Activated naive CD8-positive, alpha-beta T cell (primary cell): Measurements from ENCODE around the gene C1D.
"Not testable (repeated sequence)": the region's sequence is repeated elsewhere in the genome, so short reads cannot be mapped to it uniquely, and the experiment has no call there.

Source experiments
- H3K27ac Mint-ChIP-seq: one replicate; pipeline ENCODE4 v1.8.0; 2021; ENCODE audit warnings: mixed read lengths
- H3K27me3 Mint-ChIP-seq: one replicate; pipeline ENCODE4 v1.8.0; 2021; ENCODE audit warnings: mixed read lengths
- H3K36me3 Mint-ChIP-seq: one replicate; pipeline ENCODE4 v1.8.0; 2021; ENCODE audit warnings: mixed read lengths
- H3K4me1 Mint-ChIP-seq: one replicate; pipeline ENCODE4 v1.8.0; 2021; ENCODE audit warnings: low read depth, mixed read lengths
- H3K4me3 Mint-ChIP-seq: one replicate; pipeline ENCODE4 v1.8.0; 2021; ENCODE audit warnings: mild to moderate bottlenecking, mixed read lengths
- H3K9me3 Mint-ChIP-seq: one replicate; pipeline ENCODE4 v1.8.0; 2021; ENCODE audit warnings: low read depth, mixed read lengths

Gene C1D

DNA sequence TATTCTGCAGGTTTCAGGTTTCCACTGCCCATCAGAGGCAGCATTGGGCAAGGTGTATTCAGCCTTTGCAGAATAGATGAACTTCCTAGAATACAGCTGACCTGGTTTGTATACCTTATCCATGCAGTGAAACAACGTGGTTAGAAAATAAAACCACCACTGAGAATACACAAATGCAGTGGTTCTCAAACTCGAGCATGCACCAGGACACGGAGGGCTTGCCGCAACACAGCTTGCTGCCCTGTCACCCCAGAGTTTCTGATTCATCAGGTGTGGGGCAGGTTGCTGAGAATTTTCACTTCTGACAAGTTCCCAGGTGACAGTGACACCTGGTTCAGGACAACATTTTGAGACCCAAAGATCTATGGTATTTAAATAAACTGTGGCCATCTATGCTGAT, 23.4 kb upstream of the C1D start:
- Mint-ChIP-seq H3K9me3 (no peaks in the 10 kb centered on the region), H3K27ac (no peak overlapping the region), H3K4me3 (no peak overlapping the region), H3K27me3 (peaks cover 1% of the 10 kb centered on the region), H3K36me3 (no peaks in the 10 kb centered on the region), H3K4me1 (peaks cover 11% of the 10 kb centered on the region)

DNA sequence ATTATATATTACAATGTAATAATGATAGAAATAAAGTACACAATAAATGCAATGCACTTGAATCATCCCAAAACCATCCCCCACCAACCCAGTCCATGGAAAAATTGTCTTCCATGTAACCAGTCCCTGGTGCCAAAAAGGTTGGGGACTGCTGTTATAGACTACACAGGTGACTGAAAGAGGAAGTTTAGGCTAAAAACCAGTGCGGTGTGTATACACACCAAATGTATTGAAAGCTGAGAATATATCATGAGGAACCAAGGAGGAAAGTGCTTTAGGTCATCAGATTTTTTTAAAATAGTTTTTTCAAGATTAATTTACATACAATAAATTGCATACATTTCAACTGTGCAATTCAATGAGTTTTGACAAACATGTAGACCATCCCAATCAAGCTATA, 20.5 kb upstream of the C1D start:
- Mint-ChIP-seq H3K27ac (no peak overlapping the region), H3K27me3 (peaks cover 1% of the 10 kb centered on the region), H3K36me3 (no peaks in the 10 kb centered on the region), H3K4me3 (no peak overlapping the region), H3K4me1 (no peaks in the 10 kb centered on the region), H3K9me3 (no peaks in the 10 kb centered on the region)

DNA sequence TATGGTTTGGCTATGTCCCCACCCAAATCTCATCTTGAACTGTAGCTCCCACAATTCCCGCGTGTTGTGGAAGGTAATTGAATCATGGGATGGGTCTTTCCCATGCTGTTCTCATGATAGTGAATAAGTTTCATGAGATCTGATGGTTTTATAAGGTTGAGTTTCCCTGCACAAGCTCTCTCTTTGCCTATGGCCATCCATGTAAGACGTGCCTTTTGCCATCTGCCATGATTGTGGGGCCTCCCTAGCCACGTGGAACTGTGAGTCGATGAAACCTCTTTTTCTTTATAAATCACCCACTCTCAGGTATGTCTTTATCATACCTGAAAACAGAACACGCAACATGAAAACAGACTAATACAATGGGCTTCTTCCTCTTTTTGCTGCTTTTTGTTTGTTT, 11.2 kb upstream of the C1D start:
- no peaks in the 10 kb centered on the region for H3K36me3 Mint-ChIP-seq
- H3K4me1 Mint-ChIP-seq: no peaks in the 10 kb centered on the region
- no peak overlapping the region for H3K27ac Mint-ChIP-seq
- H3K9me3 Mint-ChIP-seq: no peaks in the 10 kb centered on the region
- H3K27me3 Mint-ChIP-seq: peaks cover 1% of the 10 kb centered on the region
- H3K4me3 Mint-ChIP-seq: no peak overlapping the region

DNA sequence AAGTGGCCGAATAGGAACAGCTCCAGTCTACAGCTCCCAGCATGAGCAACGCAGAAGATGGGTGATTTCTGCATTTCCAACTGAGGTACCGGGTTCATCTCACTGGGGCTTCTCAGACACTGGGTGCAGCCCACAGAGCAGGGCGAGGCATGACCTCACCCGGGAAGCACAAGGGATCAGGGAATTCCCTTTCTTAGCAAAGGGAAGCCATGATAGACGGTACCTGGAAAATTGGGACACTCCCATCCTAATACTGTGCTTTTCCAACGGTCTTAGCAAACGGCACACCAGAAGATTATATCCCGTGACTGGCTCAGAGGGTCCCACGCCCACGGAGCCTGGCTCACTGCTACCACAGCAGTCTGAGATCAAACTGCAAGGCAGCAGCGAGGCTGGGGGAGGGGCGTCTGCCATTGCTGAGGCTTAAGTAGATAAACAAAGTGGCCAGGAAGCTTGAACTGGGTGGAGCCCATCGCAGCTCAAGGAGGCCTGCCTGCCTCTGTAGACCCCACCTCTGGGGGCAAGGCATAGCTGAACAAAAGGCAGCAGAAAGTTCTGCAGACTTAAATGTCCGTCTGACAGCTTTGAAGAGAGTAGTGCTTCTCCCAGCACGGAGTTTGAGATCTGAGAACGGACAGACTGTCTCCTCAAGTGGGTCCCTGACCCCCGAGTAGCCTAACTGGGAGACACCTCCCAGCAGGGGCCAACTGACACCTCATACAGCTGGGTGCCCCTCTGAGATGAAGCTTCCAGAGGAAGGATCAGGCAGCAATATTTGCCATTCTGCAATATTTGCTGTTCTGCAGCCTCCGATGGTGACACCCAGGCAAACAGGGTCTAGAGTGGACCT, 1.2 kb upstream of the C1D start:
- peak overlapping the region; percentile 91 for H3K4me3 Mint-ChIP-seq
- H3K27ac Mint-ChIP-seq, H3K27me3 Mint-ChIP-seq, H3K9me3 Mint-ChIP-seq, H3K36me3 Mint-ChIP-seq: not testable (repeated sequence)
- peaks cover 32% of the 10 kb centered on the region for H3K4me1 Mint-ChIP-seq

DNA sequence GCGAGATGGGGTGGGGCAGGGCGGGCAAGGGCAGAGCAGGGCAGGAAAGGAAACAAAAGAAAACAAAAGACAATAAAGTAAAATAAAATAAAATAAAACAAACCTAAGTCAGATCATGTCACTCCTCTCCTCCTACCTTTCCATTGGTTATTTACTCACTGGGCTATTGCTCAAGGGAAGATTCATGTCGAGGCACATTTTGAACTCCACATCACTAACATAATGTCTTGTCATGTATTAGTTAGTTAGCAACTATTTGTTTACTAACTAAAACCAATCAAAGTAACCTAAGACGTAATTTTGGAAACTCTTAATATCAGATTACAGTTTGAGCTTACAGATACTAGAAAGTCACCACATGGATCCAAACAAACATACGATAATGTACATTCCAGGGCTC, 2.2 kb downstream of the C1D start:
- Mint-ChIP-seq H3K4me3 (peak overlapping the region; percentile 33), H3K27me3 (no peaks in the 10 kb centered on the region), H3K36me3 (no peaks in the 10 kb centered on the region), H3K9me3 (no peaks in the 10 kb centered on the region), H3K27ac (no peak overlapping the region), H3K4me1 (peaks cover 61% of the 10 kb centered on the region)

DNA sequence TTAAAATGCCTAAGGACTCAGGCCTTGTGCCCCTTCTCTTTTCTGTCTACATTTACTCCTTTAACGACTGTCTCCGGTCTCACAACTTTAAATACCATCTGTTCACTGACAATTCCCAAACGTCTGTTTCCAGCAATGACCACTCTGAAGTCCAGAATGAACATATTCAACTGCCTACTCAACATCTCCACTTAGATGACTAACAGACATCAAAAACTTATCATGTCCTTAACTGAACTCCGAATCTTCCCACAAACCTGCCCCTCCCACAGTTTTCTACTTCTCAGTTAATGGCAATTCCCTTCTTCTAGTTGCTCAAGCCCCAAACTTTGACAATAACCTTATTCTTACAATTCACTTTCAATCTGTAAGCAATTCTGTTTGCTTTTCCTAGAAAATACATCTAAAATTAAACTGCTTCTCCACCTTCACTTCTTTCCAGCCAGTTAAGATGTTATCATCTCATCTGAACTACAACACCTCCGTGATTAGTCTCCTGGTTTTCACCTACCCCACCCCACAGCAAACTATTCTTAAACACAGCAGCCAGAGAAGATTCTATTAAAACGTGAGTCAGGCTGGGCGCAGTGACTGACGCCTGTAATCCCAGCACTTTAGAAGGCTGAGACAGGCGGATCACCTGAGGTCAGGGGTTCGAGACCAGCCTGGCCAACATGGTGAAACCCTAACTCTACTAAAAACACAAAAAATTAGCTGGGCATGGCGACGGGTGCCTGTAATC, 2.8 kb downstream of the C1D start:
- Mint-ChIP-seq H3K27ac (peak overlapping the region; percentile 22), H3K9me3 (no peaks in the 10 kb centered on the region), H3K4me3 (peak overlapping the region; percentile 38)

DNA sequence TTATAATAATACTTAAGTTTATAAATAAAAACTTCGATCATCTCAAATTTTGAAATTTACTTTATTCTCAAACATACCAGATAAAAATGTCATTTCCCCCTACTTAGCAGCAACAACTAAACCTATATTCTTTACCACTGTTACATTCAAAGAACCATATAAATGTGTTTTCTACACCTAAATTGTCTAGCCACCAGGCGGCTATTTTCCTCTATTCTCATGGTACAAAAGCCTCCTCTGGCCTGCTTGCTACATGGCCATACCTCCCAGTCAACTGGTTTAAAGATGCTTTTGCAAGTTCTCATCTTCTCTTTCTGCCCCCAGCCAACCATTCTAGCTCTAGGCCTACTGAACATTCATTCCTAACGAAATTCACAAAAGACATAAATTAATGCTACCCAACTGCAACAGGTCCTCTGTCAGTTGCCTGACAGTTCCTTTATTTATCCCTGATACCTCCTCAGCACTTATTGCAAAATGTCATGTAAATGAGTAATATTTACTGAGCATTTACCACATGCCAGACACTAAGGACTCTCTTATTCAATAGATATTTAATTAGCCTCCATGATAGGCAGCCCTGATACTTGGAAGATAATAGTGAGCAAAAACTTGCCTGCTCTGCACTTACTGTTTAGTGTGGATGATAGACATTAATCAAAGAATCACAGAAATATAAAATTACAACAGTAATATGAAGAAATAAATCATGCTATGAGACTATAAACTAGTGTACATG, 5.0 kb downstream of the C1D start:
- Mint-ChIP-seq H3K9me3 (no peaks in the 10 kb centered on the region), H3K4me1 (peaks cover 80% of the 10 kb centered on the region), H3K27ac (no peak overlapping the region), H3K36me3 (no peaks in the 10 kb centered on the region), H3K4me3 (no peak overlapping the region), H3K27me3 (no peaks in the 10 kb centered on the region)

More for the DNA sequence above, 2.8 kb downstream of the C1D start:
- Mint-ChIP-seq H3K4me1 (peaks cover 68% of the 10 kb centered on the region), H3K27me3 (no peaks in the 10 kb centered on the region), H3K36me3 (no peaks in the 10 kb centered on the region)

DNA sequence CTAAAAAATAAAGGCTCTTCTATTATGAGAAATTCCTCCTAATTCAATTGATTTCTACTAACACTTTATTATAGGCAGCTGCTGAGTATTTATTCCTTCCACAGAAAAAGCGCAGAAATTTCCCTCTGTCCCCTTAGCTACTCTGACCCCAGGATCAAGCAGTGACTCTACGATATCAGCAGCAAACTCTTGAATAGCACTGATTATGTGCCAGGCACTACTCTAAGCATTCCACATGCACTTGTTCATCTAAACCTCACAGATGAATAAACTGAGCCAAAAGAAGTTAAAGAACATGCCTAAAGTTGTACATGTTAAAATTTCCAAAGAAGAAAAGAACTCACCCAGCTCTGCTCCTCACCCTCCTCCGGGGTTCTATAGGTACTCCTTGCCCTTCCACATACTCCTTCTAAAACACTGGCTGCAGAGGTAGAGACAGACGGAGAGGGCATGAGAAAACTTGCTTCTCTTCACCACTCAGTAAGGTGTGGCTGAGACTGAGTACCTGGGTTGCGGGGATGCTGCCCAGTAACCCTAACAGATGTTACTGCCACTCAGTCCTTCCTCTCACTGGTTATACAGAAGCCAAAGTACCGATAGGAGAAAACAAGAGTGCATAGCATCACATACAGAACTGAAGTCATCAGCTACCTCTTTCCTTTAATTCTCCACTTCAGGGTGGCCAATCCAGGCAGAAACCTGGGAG, 9.9 kb downstream of the C1D start:
- Mint-ChIP-seq H3K9me3 (no peaks in the 10 kb centered on the region), H3K4me3 (no peak overlapping the region), H3K27me3 (no peaks in the 10 kb centered on the region), H3K27ac (no peak overlapping the region), H3K4me1 (peaks cover 75% of the 10 kb centered on the region), H3K36me3 (peaks cover 5% of the 10 kb centered on the region)

DNA sequence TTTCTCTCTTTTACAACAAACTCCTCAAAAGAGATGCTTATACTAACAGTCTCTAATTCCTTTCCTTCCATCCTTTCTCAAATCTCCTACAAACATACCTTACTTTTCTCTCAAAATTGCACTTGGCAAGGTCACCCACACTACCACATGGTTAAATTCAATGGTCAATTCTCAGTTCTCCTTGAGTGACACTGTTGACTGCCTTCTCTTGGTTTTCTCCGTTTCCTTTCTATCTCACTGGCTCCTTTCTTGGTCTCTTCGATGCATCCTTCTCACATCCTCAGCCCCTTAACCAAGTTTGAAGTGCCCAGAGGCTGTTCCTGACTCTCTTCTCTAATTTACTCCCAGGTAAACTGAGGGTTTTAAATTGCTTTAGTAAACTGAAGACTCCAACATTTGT, 12.5 kb downstream of the C1D start:
- Mint-ChIP-seq H3K27me3 (no peaks in the 10 kb centered on the region), H3K9me3 (no peaks in the 10 kb centered on the region), H3K27ac (no peak overlapping the region), H3K4me1 (peaks cover 55% of the 10 kb centered on the region), H3K4me3 (no peak overlapping the region), H3K36me3 (peaks cover 5% of the 10 kb centered on the region)

DNA sequence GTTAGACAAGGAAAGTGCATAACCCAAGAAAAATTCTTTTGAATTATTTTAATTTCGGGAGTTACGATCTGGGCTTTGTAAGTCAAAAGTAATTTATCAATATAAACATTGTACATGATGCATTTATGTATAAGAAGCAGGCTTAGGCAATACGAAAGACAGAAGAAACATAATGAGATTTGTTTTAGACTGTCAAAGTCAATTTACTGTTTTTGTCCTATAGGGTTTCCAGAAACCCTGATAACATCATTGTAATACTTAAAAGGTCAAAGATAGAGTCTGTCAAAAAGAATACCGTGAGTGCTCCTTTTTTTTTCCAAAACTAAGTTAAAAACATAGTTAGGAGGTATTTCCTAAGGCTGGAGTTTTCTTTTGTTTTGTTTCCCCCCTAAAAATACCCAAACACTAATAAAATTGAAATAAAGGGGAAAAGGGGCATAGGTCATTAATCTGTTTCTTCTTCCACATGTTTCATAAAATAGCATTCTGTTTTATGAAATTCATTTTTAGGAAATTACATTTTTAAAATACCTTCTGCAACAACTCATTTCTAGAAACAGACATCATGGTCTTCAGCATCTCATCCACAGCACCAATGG, 16.1 kb downstream of the C1D start:
- no peak overlapping the region for H3K27ac Mint-ChIP-seq

DNA sequence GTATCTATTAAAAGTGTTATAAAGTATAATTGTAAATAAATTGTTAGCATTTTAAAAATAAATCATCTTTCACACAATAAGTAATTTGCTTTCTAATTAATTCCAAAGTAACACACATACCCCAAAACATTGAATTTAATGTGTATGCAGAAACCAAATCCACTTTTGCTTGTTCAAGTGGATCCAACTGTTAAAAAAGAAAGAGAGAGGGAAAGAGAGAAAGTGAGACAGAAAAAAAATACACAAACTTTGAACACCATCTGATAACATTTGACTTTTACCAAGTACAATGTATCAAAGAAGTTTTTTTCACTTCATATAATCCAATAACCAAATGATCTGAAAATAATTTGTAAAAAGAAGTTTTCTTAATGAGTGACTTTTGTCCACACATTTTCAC, 16.6 kb downstream of the C1D start:
- Mint-ChIP-seq H3K27ac (no peak overlapping the region), H3K4me3 (no peak overlapping the region), H3K36me3 (no peaks in the 10 kb centered on the region), H3K27me3 (no peaks in the 10 kb centered on the region), H3K4me1 (peaks cover 23% of the 10 kb centered on the region), H3K9me3 (no peaks in the 10 kb centered on the region)

More for the DNA sequence above, 16.1 kb downstream of the C1D start:
- Mint-ChIP-seq H3K9me3 (no peaks in the 10 kb centered on the region), H3K4me3 (no peak overlapping the region), H3K36me3 (peaks cover 4% of the 10 kb centered on the region), H3K4me1 (peaks cover 26% of the 10 kb centered on the region), H3K27me3 (no peaks in the 10 kb centered on the region)

DNA sequence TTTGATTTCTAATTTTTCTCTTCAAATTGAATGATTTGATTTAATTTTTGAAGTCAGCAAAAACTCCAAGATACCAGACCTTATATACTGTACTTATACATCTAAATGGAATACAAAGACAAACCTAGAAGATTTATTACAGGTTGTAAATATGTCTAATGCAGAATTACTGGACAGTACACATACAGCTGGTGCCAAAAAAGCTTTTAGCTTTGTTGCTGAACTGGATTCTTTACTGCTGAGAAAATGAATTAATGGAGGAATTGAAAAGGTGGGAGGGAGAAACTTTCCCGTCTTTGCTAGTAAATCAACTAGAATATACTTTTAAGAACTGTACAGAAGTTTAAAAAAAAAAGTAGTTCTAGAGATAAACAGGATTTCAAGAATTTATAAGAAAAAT, 17.5 kb downstream of the C1D start:
- Mint-ChIP-seq H3K9me3 (no peaks in the 10 kb centered on the region), H3K27ac (no peak overlapping the region), H3K4me3 (no peak overlapping the region), H3K27me3 (no peaks in the 10 kb centered on the region), H3K36me3 (no peaks in the 10 kb centered on the region), H3K4me1 (peaks cover 15% of the 10 kb centered on the region)

DNA sequence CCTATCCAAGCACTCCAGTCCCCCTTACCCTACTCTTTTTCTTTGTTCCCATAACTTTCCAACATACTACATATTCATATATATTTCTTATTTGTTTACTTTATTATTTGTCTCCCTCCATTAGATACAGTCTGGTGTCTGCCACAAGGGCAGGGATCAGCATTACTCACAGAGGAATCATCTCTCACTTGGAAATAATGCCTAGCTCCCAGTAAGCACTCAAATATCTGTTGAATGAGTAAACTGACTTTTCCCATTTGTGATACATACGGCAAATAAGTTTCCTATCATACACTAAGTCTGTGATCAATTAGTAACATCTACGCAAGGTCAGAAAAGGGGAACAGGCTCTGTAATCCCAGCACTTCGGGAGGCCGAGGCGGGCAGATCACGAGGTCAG, 18.7 kb downstream of the C1D start:
- H3K4me3 Mint-ChIP-seq: no peak overlapping the region
- H3K27ac Mint-ChIP-seq: no peak overlapping the region
- H3K4me1 Mint-ChIP-seq: peaks cover 9% of the 10 kb centered on the region
- no peaks in the 10 kb centered on the region for H3K36me3 Mint-ChIP-seq
- no peaks in the 10 kb centered on the region for H3K9me3 Mint-ChIP-seq
- no peaks in the 10 kb centered on the region for H3K27me3 Mint-ChIP-seq

DNA sequence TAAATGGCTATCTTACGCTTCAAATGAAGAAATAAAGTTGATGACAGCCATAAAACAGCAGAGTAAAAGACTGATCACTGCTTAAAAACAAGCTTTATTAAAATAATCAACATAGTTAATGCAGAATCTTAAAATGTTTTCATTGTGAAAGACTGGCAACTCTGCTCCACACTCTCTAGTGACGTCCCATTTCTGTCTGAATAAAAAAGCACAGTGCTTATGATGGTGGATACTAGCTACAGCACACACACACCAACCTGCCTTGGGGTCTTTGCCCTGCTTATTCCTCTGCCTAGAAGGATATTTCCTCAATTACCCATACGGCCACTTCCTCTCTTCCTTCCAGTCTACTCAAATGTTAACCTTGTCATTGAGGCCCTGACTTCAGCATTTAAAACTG, 19.1 kb downstream of the C1D start:
- Mint-ChIP-seq H3K9me3 (no peaks in the 10 kb centered on the region), H3K4me1 (peaks cover 8% of the 10 kb centered on the region), H3K27ac (no peak overlapping the region), H3K27me3 (no peaks in the 10 kb centered on the region), H3K36me3 (no peaks in the 10 kb centered on the region), H3K4me3 (no peak overlapping the region)
